ENCODE measurements around the gene CLIC4. TPM values are rescaled to one million over a fixed set of nuclear protein-coding genes. Genes with fewer than 3 reads are reported as not detected.

The CLIC4 gene
- total RNA-seq, 1 experiment from 2014 or later: 230 TPM

- H2BK5ac ChIP-seq (ENCODE audit: insufficient read length, low read length): no peak overlapping the region
- no peak overlapping the region for H2BK15ac ChIP-seq (ENCODE audit: low read depth, low read length)
- H4K5ac ChIP-seq (ENCODE audit: insufficient read length, low read depth, low read length): no peak overlapping the region
- H3K27ac Mint-ChIP-seq: peak overlapping the region; percentile 59 to 93 (median 89)
- no peaks in the 10 kb centered on the region for H3K9me3 Mint-ChIP-seq
- H3K18ac ChIP-seq (ENCODE audit: insufficient read length, low read depth, low read length): no peak overlapping the region
- no peak overlapping the region for H4K8ac ChIP-seq (replicated peaks; ENCODE audit: insufficient read length, low read depth, low read length)
- H3K4me2 ChIP-seq (ENCODE audit: insufficient read depth, insufficient read length, low read length): no peak overlapping the region
- no peak overlapping the region for H3K4ac ChIP-seq (ENCODE audit: low read depth, low read length)
- TF ChIP-seq, protein P1, sequence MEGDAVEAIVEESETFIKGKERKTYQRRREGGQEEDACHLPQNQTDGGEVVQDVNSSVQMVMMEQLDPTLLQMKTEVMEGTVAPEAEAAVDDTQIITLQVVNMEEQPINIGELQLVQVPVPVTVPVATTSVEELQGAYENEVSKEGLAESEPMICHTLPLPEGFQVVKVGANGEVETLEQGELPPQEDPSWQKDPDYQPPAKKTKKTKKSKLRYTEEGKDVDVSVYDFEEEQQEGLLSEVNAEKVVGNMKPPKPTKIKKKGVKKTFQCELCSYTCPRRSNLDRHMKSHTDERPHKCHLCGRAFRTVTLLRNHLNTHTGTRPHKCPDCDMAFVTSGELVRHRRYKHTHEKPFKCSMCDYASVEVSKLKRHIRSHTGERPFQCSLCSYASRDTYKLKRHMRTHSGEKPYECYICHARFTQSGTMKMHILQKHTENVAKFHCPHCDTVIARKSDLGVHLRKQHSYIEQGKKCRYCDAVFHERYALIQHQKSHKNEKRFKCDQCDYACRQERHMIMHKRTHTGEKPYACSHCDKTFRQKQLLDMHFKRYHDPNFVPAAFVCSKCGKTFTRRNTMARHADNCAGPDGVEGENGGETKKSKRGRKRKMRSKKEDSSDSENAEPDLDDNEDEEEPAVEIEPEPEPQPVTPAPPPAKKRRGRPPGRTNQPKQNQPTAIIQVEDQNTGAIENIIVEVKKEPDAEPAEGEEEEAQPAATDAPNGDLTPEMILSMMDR (conservative IDR thresholded peaks at IDR 0.05): no peak
- no peak overlapping the region for H3K4me3 Mint-ChIP-seq
- H4K91ac ChIP-seq (ENCODE audit: insufficient read length, low read depth, low read length): no peak overlapping the region
- H3K9me3 ChIP-seq (ENCODE audit: control insufficient read depth, low read depth, low read length): no peaks in the 10 kb centered on the region
- H3K4me1 Mint-ChIP-seq: peaks cover 41 to 48% of the 10 kb centered on the region in 2 experiments
- no peak overlapping the region for H2AK5ac ChIP-seq (ENCODE audit: insufficient read length, low read length)
- DNase-seq: peak; percentile 79
- H3K36me3 Mint-ChIP-seq (ENCODE audit: insufficient read depth in 1 of 3, low read depth in 3 of 3): peaks cover 9 to 14% (median 10%) of the 10 kb centered on the region in 3 experiments
- peaks cover 5% of the 10 kb centered on the region for H3K23me2 ChIP-seq (ENCODE audit: insufficient read length, low read depth, low read length, poor library complexity, severe bottlenecking)
- H2AFZ ChIP-seq (ENCODE audit: low read length): no peak overlapping the region
- no peak overlapping the region for H3T11ph ChIP-seq (ENCODE audit: low read length)
- H3K9ac ChIP-seq (ENCODE audit: extremely low read depth, insufficient read length, low read length): no peak overlapping the region
- no peak overlapping the region for H2BK12ac ChIP-seq (ENCODE audit: insufficient read length, low read depth, low read length)
- no peak overlapping the region for H3K23ac ChIP-seq (ENCODE audit: insufficient read length, low read depth, low read length)
- no peak overlapping the region for H2BK20ac ChIP-seq (ENCODE audit: low read depth, low read length, poor library complexity, severe bottlenecking)
- H3K14ac ChIP-seq (ENCODE audit: insufficient read depth, low read length): no peak overlapping the region
- H3K56ac ChIP-seq (ENCODE audit: insufficient read length, low read depth, low read length): no peak overlapping the region
- no peak overlapping the region for H2BK120ac ChIP-seq (ENCODE audit: low read depth, low read length, poor library complexity, severe bottlenecking)
- H3K27ac ChIP-seq (ENCODE audit: insufficient read length, low read depth, low read length): peak overlapping the region; percentile 13
- no peaks in the 10 kb centered on the region for H3K27me3 Mint-ChIP-seq (ENCODE audit: low read depth)
- no peaks in the 10 kb centered on the region for H4K20me1 ChIP-seq (ENCODE audit: control insufficient read depth, insufficient read depth, insufficient read length)
- WGBS (ENCODE audit: extremely low coverage, insufficient read length, low lambda C conversion rate): no CpG with 5 or more reads among the region's 9 CpGs
- H3K27me3 ChIP-seq (ENCODE audit: insufficient read depth, low read length): no peaks in the 10 kb centered on the region
- peaks cover 12% of the 10 kb centered on the region; the same call in 1 of the 2 replicates for H3K4me1 ChIP-seq (ENCODE audit: insufficient read depth, low read length)
- H3K79me1 ChIP-seq (ENCODE audit: insufficient read depth, low read depth, low read length, poor library complexity, severe bottlenecking): no peaks in the 10 kb centered on the region
- peaks cover 13% of the 10 kb centered on the region; the same call in 1 of the 2 replicates for H3K79me2 ChIP-seq (ENCODE audit: insufficient read depth, low read length)
Observed at GRCh38 chr1:24742090-24742938, 2.9 kb upstream of the CLIC4 start.

All from H9 (cell line).